GM10248 (cell line): ENCODE measurements around the gene RNF157.
"Not testable (repeated sequence)": the region's sequence is repeated elsewhere in the genome, so short reads cannot be mapped to it uniquely, and the experiment has no call there.

ENCODE experiments used
- CTCF ChIA-PET: fragments of 300-600 bp; sonication (Branson Sonifier 250); formaldehyde crosslinking; extraction: SDS; loops from one replicate; lab custom pipeline; 2021; ENCODE audit warnings: antibody characterized with exemption; lab: Yijun Ruan, JAX
- POLR2A ChIA-PET: fragments of 350-650 bp; sonication (Branson Sonifier 250); formaldehyde crosslinking; extraction: SDS; loops from one replicate; lab custom pipeline; 2020; ENCODE audit warnings: antibody characterized with exemption; lab: Yijun Ruan, JAX
- DNase-seq: peaks from one replicate; pipeline ENCODE4 v3.0.0; 2012; ENCODE audit errors: extremely low spot score
- TF ChIP-seq, protein P1 (sequence below): IDR thresholded peaks from 2 replicates; pipeline ENCODE4 v1.5.1; 2012; ENCODE audit warnings: mild to moderate bottlenecking, low read depth; ENCODE audit errors: extremely low read depth, missing control alignments, control extremely low read depth

The RNF157 gene

DNA sequence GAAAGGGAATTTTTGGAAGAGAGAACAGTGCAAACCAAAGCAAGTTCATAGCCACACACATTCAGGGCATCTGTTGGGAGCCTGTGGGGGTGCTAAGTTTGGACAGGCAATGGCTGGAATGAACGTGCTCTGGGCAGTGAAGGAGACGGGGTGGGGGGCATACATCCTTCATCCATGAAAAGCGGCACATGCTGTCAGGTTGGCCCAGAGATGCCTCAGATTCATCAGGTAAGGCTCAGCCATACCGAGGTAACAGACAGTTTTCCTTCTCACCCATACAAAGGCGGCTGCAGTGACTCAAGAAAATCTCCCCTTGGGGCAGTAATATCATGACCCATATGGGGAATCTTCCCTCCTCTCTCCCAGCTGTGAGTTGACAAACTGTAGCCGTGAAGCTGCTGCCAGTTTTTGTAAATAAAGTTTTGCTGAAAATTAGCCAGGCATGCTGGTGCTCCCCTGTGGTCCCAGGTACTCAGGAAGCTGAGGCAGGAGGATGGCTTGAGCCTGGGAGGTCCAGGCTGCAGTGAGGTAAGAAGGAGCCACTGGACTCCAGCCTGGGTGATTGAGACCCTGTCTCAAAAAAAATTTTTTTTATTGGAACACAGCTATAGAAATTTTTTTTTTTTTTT lies 15.6 kb upstream of the RNF157 start:
- TF ChIP-seq, protein P1, sequence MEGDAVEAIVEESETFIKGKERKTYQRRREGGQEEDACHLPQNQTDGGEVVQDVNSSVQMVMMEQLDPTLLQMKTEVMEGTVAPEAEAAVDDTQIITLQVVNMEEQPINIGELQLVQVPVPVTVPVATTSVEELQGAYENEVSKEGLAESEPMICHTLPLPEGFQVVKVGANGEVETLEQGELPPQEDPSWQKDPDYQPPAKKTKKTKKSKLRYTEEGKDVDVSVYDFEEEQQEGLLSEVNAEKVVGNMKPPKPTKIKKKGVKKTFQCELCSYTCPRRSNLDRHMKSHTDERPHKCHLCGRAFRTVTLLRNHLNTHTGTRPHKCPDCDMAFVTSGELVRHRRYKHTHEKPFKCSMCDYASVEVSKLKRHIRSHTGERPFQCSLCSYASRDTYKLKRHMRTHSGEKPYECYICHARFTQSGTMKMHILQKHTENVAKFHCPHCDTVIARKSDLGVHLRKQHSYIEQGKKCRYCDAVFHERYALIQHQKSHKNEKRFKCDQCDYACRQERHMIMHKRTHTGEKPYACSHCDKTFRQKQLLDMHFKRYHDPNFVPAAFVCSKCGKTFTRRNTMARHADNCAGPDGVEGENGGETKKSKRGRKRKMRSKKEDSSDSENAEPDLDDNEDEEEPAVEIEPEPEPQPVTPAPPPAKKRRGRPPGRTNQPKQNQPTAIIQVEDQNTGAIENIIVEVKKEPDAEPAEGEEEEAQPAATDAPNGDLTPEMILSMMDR, result no peak
- ChIA-PET POLR2A (no interaction called here), CTCF (interaction anchor here (1.2 to 11.7 kb wide), 3 partner anchors 7 to 43 kb away, joined by 3 to 117 read pairs (median 3); no protein-coding TSS in a partner anchor)
- DNase-seq, result no peak

DNA sequence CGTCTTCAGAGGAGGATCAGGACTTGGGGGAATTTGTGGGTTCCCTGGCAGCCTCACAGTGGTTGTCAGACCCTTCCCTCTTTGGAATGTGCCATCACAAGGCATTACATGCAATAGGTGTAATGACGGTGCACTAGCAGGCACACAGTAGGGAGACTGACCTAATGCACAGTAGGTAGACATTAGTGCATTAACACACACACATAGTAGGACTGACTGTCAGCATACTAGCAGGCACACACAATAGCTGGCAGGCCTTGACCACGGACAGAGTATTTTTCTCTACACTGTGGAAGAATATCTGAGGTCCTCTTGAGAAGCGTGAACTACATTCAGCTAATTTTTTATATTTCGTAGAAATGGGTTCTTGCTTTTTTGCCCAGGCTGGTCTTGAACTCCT lies 14.0 kb upstream of the RNF157 start:
- ChIA-PET POLR2A (no interaction called here), CTCF (interaction anchor here (1.2 to 12.9 kb wide), 5 partner anchors 5 to 50 kb away, joined by 3 to 117 read pairs (median 7); partner anchors contain the start of gene UBALD2)
- DNase-seq, result no peak
- TF ChIP-seq, protein P1, result no peak

DNA sequence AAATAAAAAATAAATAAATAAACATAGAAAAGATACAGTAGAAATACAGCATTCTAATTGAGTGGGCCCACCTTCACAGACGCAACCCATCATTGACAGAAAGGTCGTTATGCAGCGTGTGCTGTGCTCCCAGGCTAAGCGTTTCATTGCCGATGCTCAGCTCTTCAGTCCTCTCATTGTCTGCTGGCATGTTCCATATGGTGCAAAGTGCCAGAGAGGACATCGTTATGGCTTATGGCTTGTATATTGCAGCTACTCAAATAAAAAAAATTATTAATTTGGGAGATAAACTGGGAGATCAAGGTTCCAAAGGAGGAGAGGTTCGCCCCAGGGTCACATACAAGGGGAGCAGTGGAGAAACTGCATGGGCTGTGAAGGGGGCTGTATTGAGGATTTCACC lies 13.5 kb upstream of the RNF157 start:
- POLR2A ChIA-PET, result no interaction called here
- no peak for DNase-seq
- CTCF ChIA-PET, result interaction anchor here (1.2 to 12.9 kb wide), 5 partner anchors 5 to 49 kb away, joined by 3 to 117 read pairs (median 7); partner anchors contain the start of gene UBALD2
- TF ChIP-seq, protein P1, result no peak

DNA sequence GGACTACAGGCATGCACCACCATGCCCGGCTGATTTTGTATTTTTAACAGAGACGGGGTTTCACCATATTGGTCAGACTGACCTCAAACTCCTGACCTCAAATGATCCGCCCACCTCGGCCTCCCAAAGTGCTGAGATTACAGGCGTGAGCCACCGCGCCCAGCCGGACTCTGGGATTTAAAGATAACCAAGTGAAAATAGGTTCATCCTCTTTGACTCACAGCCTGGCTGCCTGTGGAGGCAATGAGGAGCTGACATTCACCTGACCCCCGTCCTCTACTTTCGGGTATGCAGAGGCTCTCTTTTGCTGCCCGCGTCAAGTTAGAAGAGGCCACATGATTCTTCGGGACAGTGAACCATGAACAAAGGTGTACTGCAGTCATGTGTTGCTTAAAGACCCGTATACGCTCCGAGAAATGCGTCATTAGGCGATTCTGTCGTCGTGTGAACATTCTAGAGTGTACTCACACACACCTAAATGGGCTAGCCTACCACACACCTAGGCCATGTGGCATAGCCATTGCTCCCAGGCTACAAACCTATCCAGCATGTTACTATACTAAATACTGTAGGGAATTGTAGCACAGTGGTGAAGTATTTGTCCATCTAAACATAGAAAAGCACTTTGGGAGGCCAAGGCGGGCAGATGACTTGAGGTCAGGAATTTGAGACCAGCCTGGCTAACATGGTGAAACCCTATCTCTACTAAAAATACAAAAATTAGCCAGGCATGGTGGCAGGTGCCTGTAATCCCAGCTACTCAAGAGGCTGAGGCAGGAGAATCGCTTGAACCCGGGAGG lies 12.9 kb upstream of the RNF157 start:
- POLR2A ChIA-PET, DNase-seq: not testable (repeated sequence)
- CTCF ChIA-PET, result interaction anchor here (1.2 to 12.9 kb wide), 2 partner anchors 6 to 49 kb away, joined by 3 to 117 read pairs; partner anchors contain the start of gene UBALD2

DNA sequence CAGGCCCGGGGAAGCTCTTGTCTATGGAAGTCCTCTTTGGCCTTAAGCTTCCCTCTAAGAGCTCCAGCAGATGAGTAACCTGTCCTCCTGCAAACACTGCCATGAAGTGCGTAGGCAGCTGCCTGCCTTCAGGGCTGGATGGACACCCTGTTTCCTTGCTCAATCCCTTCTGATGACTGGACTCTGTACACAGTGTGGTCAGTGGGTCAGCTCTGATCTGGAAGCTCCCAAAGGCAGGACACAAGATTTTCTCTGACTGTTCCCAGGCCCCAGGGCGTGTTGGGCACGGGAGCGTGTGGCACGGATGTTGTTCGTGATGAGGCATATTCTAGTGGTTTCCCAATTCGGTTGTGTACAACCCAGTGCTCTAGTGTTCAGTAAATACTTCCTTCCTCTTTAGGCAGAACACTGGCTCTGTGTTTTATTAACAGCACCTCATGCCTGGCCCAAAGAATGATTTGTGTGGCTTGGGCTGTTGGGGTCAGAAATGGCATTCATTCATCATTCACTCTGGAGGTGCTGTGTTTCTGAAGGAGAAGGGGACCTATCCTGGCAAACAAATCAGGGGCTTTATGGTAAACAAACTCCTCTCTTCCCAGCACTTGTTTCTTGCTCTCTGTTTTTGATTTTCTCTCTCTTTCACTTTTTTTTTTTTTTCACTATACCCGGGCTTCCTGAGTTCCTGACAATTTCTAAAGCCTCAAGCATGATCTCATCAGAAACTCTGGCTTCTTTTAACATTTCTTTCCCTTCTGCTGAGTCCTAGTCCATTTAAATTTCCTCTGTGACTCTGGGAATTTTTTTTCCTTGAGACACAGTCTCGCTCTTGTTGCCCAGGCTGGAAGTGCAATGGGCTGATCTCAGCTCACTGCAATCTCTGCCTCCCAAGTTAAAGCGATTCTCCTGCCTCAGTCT lies 12.0 kb upstream of the RNF157 start:
- TF ChIP-seq, protein P1, result no peak
- CTCF ChIA-PET, result interaction anchor here (1.3 to 12.9 kb wide), 3 partner anchors 7 to 27 kb away, joined by 4 to 117 read pairs (median 5); partner anchors contain the start of gene UBALD2
- POLR2A ChIA-PET, result interaction anchor here (1.0 to 1.7 kb wide), 2 partner anchors 11 to 20 kb away, joined by 3 to 6 read pairs; no protein-coding TSS in a partner anchor
- no peak for DNase-seq

DNA sequence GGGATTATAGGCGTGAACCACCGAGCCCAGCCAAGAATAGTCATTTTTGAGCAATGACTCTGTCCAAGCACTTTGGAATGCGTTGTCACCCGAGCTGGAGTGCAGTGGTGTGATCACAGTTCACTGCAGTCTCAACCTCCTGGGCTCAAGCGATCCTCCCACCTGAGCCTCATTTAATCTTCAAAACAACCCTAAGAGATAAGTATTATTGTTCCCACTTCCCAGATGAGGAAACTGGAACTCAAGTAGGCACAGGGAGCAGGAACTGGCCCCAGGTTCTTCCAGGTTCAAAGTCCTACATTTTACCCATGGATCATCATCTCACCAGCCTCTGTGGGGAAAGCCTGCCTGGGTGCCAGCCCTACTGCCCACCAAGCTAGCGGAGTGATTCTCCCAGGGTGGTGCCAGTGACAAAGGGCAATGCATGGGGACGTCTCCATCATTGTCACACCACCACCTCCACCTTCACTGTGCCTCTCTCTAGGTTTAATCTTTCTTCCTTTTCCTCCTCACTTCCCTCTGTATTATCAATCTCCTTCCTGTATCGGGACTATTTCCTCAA lies 11.3 kb upstream of the RNF157 start:
- ChIA-PET CTCF (interaction anchor here (1.3 to 12.9 kb wide), 3 partner anchors 8 to 28 kb away, joined by 4 to 117 read pairs (median 5); partner anchors contain the start of gene UBALD2), POLR2A (interaction anchor here (1.0 to 1.7 kb wide), 2 partner anchors 12 to 20 kb away, joined by 3 to 6 read pairs; no protein-coding TSS in a partner anchor)
- TF ChIP-seq, protein P1, result no peak
- no peak for DNase-seq
